Fibroblast of lung (primary cell): ENCODE data around the gene ANO3. TPM values are rescaled to one million over a fixed set of nuclear protein-coding genes. Genes with fewer than 3 reads are reported as not detected.

ENCODE experiments used
- DNase-seq, 2 donors: peaks; one replicate each; pipeline versions ENCODE4 v3.0.0 to v3.0.0-alpha.2; 2010; ENCODE audit warnings: low read depth in 2 of 2
- H2AFZ ChIP-seq: 2 replicates; pipeline ENCODE4 v1.5.1; 2012; ENCODE audit warnings: low read length, control low read depth, inconsistent platforms
- H3K27ac ChIP-seq: 2 replicates; pipeline ENCODE4 v1.5.1; 2011; ENCODE audit warnings: low read length, control low read depth; ENCODE audit not compliant: insufficient read depth
- H3K27me3 ChIP-seq: 2 replicates; pipeline ENCODE4 v1.5.1; 2011; ENCODE audit warnings: mild to moderate bottlenecking, low read length; ENCODE audit not compliant: control insufficient read depth, insufficient read depth
- H3K36me3 ChIP-seq: 2 replicates; pipeline ENCODE4 v1.5.1; 2011; ENCODE audit warnings: low read length; ENCODE audit not compliant: control insufficient read depth, insufficient read depth
- H3K4me1 ChIP-seq: 2 replicates; pipeline ENCODE4 v1.5.1; 2011; ENCODE audit warnings: low read length; ENCODE audit not compliant: control insufficient read depth, insufficient read depth; ENCODE audit errors: extremely low read depth
- H3K4me2 ChIP-seq: 2 replicates; pipeline ENCODE4 v1.5.1; 2011; ENCODE audit warnings: low read length, control low read depth; ENCODE audit not compliant: insufficient read depth; ENCODE audit errors: extremely low read depth
- H3K4me3 ChIP-seq, 4 experiments: fragments of 200-600 bp in 1 of 4; sonication (generic) in 1 of 4; replicated peaks in 1 of 4; 2 replicates each; pipeline ENCODE4 v1.5.1; 2011 to 2016; ENCODE audit warnings: low read length in 4 of 4, low read depth in 3 of 4, mild to moderate bottlenecking in 3 of 4, control low read depth in 2 of 4, inconsistent platforms in 1 of 4, mixed read lengths in 1 of 4; ENCODE audit not compliant: insufficient read depth in 1 of 4; ENCODE audit errors: control extremely low read depth in 1 of 4
- H3K79me2 ChIP-seq: 2 replicates; pipeline ENCODE4 v1.5.1; 2012; ENCODE audit warnings: mild to moderate bottlenecking, low read length, inconsistent platforms; ENCODE audit not compliant: control insufficient read depth, insufficient read depth
- H3K9ac ChIP-seq: 2 replicates; pipeline ENCODE4 v1.5.1; 2011; ENCODE audit warnings: mild to moderate bottlenecking, low read length, control low read depth; ENCODE audit not compliant: insufficient read depth
- H3K9me3 ChIP-seq: 2 replicates; pipeline ENCODE4 v1.5.1; 2012; ENCODE audit warnings: low read depth, low read length; ENCODE audit not compliant: control insufficient read depth, insufficient read depth
- H4K20me1 ChIP-seq: 2 replicates; pipeline ENCODE4 v1.5.1; 2011; ENCODE audit warnings: low read length; ENCODE audit not compliant: control insufficient read depth, insufficient read depth; ENCODE audit errors: extremely low read depth
- CTCF ChIP-seq, 2 donors: IDR thresholded peaks in 1 of 2; conservative IDR thresholded peaks in 1 of 2; 1 replicate in 1 of 2; 2 replicates in 1 of 2; pipeline ENCODE4 v1.5.1; 2011 to 2012; ENCODE audit warnings: low read length in 2 of 2, control low read depth in 1 of 2, inconsistent platforms in 1 of 2, low read depth in 1 of 2, mild to moderate bottlenecking in 1 of 2
- EZH2 ChIP-seq: IDR thresholded peaks from 2 replicates; pipeline ENCODE4 v1.5.1; 2012; ENCODE audit warnings: low read length, control low read depth, mild to moderate bottlenecking; ENCODE audit errors: missing control alignments
- polyA plus RNA-seq, 2 donors: library from polyadenylated mRNA; depleted of rRNA in 1 of 2; stranded (reverse) in 1 of 2; unstranded in 1 of 2; fragments of >200 nt; gene quantifications; 2 replicates each; pipeline ENCODE4 v1.2.1, GENCODE V29; 2011 to 2012; ENCODE audit warnings: missing spikeins in 1 of 2
- total RNA-seq: library from RNA; depleted of rRNA; stranded (reverse); fragments of >200 nt; gene quantifications from 2 replicates; pipeline ENCODE4 v1.2.1, GENCODE V29; 2014

ANO3 gene
- total and polyA plus RNA-seq, 2 donors (not counting 1 experiment from before 2014, with no cell fraction given), result 2.2 to 5.1 TPM

GRCh38 chr11:26618441-26618840 is 286.5 kb downstream of the ANO3 start:
- Histone ChIP-seq H3K36me3 (no peaks in the 10 kb centered on the region), H4K20me1 (no peaks in the 10 kb centered on the region), H3K9me3 (no peaks in the 10 kb centered on the region), H3K4me3 (no peak overlapping the region), H3K27me3 (no peaks in the 10 kb centered on the region), H3K4me1 (no peaks in the 10 kb centered on the region), H3K9ac (no peak overlapping the region), H3K4me2 (no peak overlapping the region), H3K27ac (no peak overlapping the region), H2AFZ (no peak overlapping the region), H3K79me2 (no peaks in the 10 kb centered on the region)
- DNase-seq, result no peak
- TF ChIP-seq CTCF (conservative IDR thresholded peaks at IDR 0.05 in 1 of 2, IDR thresholded peaks at IDR 0.05 in 1 of 2; ENCODE audit: low read depth in 1 of 2, low read length in 2 of 2) (no peak), EZH2 (no peak)

GRCh38 chr11:26620282-26621045 is 288.5 kb downstream of the ANO3 start:
- H3K9me3 ChIP-seq, result no peaks in the 10 kb centered on the region
- no peak overlapping the region for H3K27ac ChIP-seq
- H3K36me3 ChIP-seq, result no peaks in the 10 kb centered on the region
- no peak overlapping the region for H3K9ac ChIP-seq
- H3K4me1 ChIP-seq, result no peaks in the 10 kb centered on the region
- no peak for DNase-seq
- H3K79me2 ChIP-seq, result no peaks in the 10 kb centered on the region
- TF ChIP-seq CTCF (conservative IDR thresholded peaks at IDR 0.05 in 1 of 2, IDR thresholded peaks at IDR 0.05 in 1 of 2; ENCODE audit: low read depth in 1 of 2, low read length in 2 of 2) (no peak), EZH2 (no peak)
- no peak overlapping the region for H3K4me2 ChIP-seq
- H4K20me1 ChIP-seq, result no peaks in the 10 kb centered on the region
- no peaks in the 10 kb centered on the region for H3K27me3 ChIP-seq
- no peak overlapping the region for H2AFZ ChIP-seq
- H3K4me3 ChIP-seq, result no peak overlapping the region

- no peaks in the 10 kb centered on the region for H3K9me3 ChIP-seq
- no peak overlapping the region for H3K27ac ChIP-seq
- no peak overlapping the region for H3K4me3 ChIP-seq
- H2AFZ ChIP-seq, result no peak overlapping the region
- H3K4me1 ChIP-seq, result no peaks in the 10 kb centered on the region
- H3K4me2 ChIP-seq, result no peak overlapping the region
- H3K79me2 ChIP-seq, result no peaks in the 10 kb centered on the region
- H3K36me3 ChIP-seq, result no peaks in the 10 kb centered on the region
- H3K27me3 ChIP-seq, result no peaks in the 10 kb centered on the region
- no peak overlapping the region for H3K9ac ChIP-seq
- TF ChIP-seq EZH2 (no peak), CTCF (conservative IDR thresholded peaks at IDR 0.05 in 1 of 2, IDR thresholded peaks at IDR 0.05 in 1 of 2; ENCODE audit: low read depth in 1 of 2, low read length in 2 of 2) (no peak)
- no peaks in the 10 kb centered on the region for H4K20me1 ChIP-seq
- DNase-seq, result peak; percentile 76 to 88
These were observed 289.2 kb downstream of the ANO3 start for GRCh38 chr11:26621132-26621531.
